ENCODE measurements around the gene RTL1. TPM values are rescaled to one million over a fixed set of nuclear protein-coding genes. Genes with fewer than 3 reads are reported as not detected.

The RTL1 gene
- total and polyA plus RNA-seq, 2 donors (not counting 1 experiment from before 2014, with no cell fraction given), result not detected

DNA sequence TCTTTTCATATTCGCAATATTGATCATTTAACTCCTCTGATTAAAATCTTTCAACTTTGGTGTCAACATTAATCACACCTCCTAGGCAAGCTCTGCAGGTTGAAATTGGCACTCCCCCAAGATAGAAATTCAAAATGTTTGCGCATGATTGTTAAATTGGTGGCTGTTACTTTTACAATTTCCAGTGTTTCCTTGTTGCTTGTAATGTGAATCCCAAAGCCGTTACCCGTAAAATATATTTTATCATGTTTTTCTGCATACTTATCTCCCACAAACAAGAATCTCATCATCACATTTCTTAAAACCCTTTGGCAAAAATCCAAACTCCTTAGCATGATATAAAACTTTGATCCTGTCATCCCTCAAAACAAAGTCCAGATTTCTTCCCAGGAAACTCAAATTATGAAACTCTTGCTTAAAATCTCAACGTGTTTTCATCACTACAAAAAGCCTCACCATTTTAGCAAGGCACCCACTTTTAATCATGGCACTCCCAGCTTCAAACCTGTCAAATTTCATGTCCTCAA is 14.7 kb downstream of the RTL1 start:
- Histone ChIP-seq H2AFZ (ENCODE audit: low read length) (no peak overlapping the region), H3K27ac (ENCODE audit: insufficient read depth, low read length) (no peak overlapping the region), H3K4me1 (ENCODE audit: control insufficient read depth, extremely low read depth, insufficient read depth, low read length) (no peaks in the 10 kb centered on the region), H3K4me3 (replicated peaks in 1 of 4; ENCODE audit: control extremely low read depth in 1 of 4, insufficient read depth in 1 of 4, low read depth in 3 of 4, low read length in 4 of 4) (no peak overlapping the region), H3K36me3 (ENCODE audit: control insufficient read depth, insufficient read depth, low read length) (peaks cover 4% of the 10 kb centered on the region), H3K27me3 (ENCODE audit: control insufficient read depth, insufficient read depth, low read length) (no peaks in the 10 kb centered on the region), H3K9ac (ENCODE audit: insufficient read depth, low read length) (no peak overlapping the region), H4K20me1 (ENCODE audit: control insufficient read depth, extremely low read depth, insufficient read depth, low read length) (no peaks in the 10 kb centered on the region), H3K9me3 (ENCODE audit: control insufficient read depth, insufficient read depth, low read depth, low read length) (no peaks in the 10 kb centered on the region), H3K79me2 (ENCODE audit: control insufficient read depth, insufficient read depth, low read length) (no peaks in the 10 kb centered on the region), H3K4me2 (ENCODE audit: extremely low read depth, insufficient read depth, low read length) (no peak overlapping the region)
- no peak for DNase-seq (ENCODE audit: low read depth in 2 of 2)
- no peak for TF ChIP-seq EZH2 (IDR thresholded peaks at IDR 0.05; ENCODE audit: low read length, missing control alignments)
- TF ChIP-seq, protein P1, sequence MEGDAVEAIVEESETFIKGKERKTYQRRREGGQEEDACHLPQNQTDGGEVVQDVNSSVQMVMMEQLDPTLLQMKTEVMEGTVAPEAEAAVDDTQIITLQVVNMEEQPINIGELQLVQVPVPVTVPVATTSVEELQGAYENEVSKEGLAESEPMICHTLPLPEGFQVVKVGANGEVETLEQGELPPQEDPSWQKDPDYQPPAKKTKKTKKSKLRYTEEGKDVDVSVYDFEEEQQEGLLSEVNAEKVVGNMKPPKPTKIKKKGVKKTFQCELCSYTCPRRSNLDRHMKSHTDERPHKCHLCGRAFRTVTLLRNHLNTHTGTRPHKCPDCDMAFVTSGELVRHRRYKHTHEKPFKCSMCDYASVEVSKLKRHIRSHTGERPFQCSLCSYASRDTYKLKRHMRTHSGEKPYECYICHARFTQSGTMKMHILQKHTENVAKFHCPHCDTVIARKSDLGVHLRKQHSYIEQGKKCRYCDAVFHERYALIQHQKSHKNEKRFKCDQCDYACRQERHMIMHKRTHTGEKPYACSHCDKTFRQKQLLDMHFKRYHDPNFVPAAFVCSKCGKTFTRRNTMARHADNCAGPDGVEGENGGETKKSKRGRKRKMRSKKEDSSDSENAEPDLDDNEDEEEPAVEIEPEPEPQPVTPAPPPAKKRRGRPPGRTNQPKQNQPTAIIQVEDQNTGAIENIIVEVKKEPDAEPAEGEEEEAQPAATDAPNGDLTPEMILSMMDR (conservative IDR thresholded peaks at IDR 0.05 in 1 of 2, IDR thresholded peaks at IDR 0.05 in 1 of 2; ENCODE audit: low read depth in 1 of 2, low read length in 2 of 2), result no peak

- H4K20me1 ChIP-seq (ENCODE audit: control insufficient read depth, extremely low read depth, insufficient read depth, low read length), result no peaks in the 10 kb centered on the region
- TF ChIP-seq EZH2 (IDR thresholded peaks at IDR 0.05; ENCODE audit: low read length, missing control alignments), result no peak
- TF ChIP-seq, protein P1 (conservative IDR thresholded peaks at IDR 0.05 in 1 of 2, IDR thresholded peaks at IDR 0.05 in 1 of 2; ENCODE audit: low read depth in 1 of 2, low read length in 2 of 2), result no peak
- DNase-seq (ENCODE audit: low read depth in 2 of 2), result peak in 1 of 2 donors; percentile 21
- peaks cover 5% of the 10 kb centered on the region for H3K36me3 ChIP-seq (ENCODE audit: control insufficient read depth, insufficient read depth, low read length)
- H3K79me2 ChIP-seq (ENCODE audit: control insufficient read depth, insufficient read depth, low read length), result no peaks in the 10 kb centered on the region
- H3K27me3 ChIP-seq (ENCODE audit: control insufficient read depth, insufficient read depth, low read length), result no peaks in the 10 kb centered on the region
- no peak overlapping the region for H3K4me2 ChIP-seq (ENCODE audit: extremely low read depth, insufficient read depth, low read length)
- H3K9ac ChIP-seq (ENCODE audit: insufficient read depth, low read length), result no peak overlapping the region
- H3K9me3 ChIP-seq (ENCODE audit: control insufficient read depth, insufficient read depth, low read depth, low read length), result no peaks in the 10 kb centered on the region
- no peak overlapping the region for H3K27ac ChIP-seq (ENCODE audit: insufficient read depth, low read length)
- H3K4me3 ChIP-seq (replicated peaks in 1 of 4; ENCODE audit: control extremely low read depth in 1 of 4, insufficient read depth in 1 of 4, low read depth in 3 of 4, low read length in 4 of 4), result no peak overlapping the region
- H3K4me1 ChIP-seq (ENCODE audit: control insufficient read depth, extremely low read depth, insufficient read depth, low read length), result no peaks in the 10 kb centered on the region
- no peak overlapping the region for H2AFZ ChIP-seq (ENCODE audit: low read length)
Measured at GRCh38 chr14:100887728-100888335, 15.7 kb downstream of the RTL1 start.

- DNase-seq (ENCODE audit: low read depth in 2 of 2), result no peak
- no peaks in the 10 kb centered on the region for H3K4me1 ChIP-seq (ENCODE audit: control insufficient read depth, extremely low read depth, insufficient read depth, low read length)
- peaks cover 12% of the 10 kb centered on the region for H3K36me3 ChIP-seq (ENCODE audit: control insufficient read depth, insufficient read depth, low read length)
Measured at GRCh38 chr14:100885617-100886016, 17.9 kb downstream of the RTL1 start.

More at GRCh38 chr14:100885617-100886016, 17.9 kb downstream of the RTL1 start:
- Histone ChIP-seq H3K27ac (ENCODE audit: insufficient read depth, low read length) (no peak overlapping the region), H3K27me3 (ENCODE audit: control insufficient read depth, insufficient read depth, low read length) (no peaks in the 10 kb centered on the region), H3K79me2 (ENCODE audit: control insufficient read depth, insufficient read depth, low read length) (no peaks in the 10 kb centered on the region), H3K9me3 (ENCODE audit: control insufficient read depth, insufficient read depth, low read depth, low read length) (no peaks in the 10 kb centered on the region), H2AFZ (ENCODE audit: low read length) (no peak overlapping the region), H3K4me3 (replicated peaks in 1 of 4; ENCODE audit: control extremely low read depth in 1 of 4, insufficient read depth in 1 of 4, low read depth in 3 of 4, low read length in 4 of 4) (no peak overlapping the region), H3K4me2 (ENCODE audit: extremely low read depth, insufficient read depth, low read length) (no peak overlapping the region), H3K9ac (ENCODE audit: insufficient read depth, low read length) (no peak overlapping the region), H4K20me1 (ENCODE audit: control insufficient read depth, extremely low read depth, insufficient read depth, low read length) (no peaks in the 10 kb centered on the region)
- TF ChIP-seq, protein P1 (conservative IDR thresholded peaks at IDR 0.05 in 1 of 2, IDR thresholded peaks at IDR 0.05 in 1 of 2; ENCODE audit: low read depth in 1 of 2, low read length in 2 of 2), result no peak
- TF ChIP-seq EZH2 (IDR thresholded peaks at IDR 0.05; ENCODE audit: low read length, missing control alignments), result no peak

Data from fibroblast of lung (primary cell).